Glutamatergic neuron (in vitro differentiated cells): ENCODE measurements around the gene CREB3L2. TPM values are rescaled to one million over a fixed set of nuclear protein-coding genes. Genes with fewer than 3 reads are reported as not detected.

ENCODE experiments used
- DNase-seq: peaks from one replicate; pipeline ENCODE4 v3.0.0; 2022
- H3K27ac Mint-ChIP-seq: one replicate; pipeline ENCODE4 v1.8.0; 2020; ENCODE audit warnings: mild to moderate bottlenecking, mixed read lengths, inconsistent platforms; ENCODE audit not compliant: unreplicated experiment
- H3K27me3 Mint-ChIP-seq: one replicate; pipeline ENCODE4 v1.8.0; 2020; ENCODE audit warnings: mild to moderate bottlenecking, moderate library complexity, mixed read lengths, inconsistent platforms; ENCODE audit not compliant: unreplicated experiment
- H3K36me3 Mint-ChIP-seq: one replicate; pipeline ENCODE4 v1.8.0; 2020; ENCODE audit warnings: mild to moderate bottlenecking, mixed read lengths, inconsistent platforms; ENCODE audit not compliant: unreplicated experiment
- H3K4me1 Mint-ChIP-seq: one replicate; pipeline ENCODE4 v1.8.0; 2020; ENCODE audit warnings: mild to moderate bottlenecking, low read depth, mixed read lengths, inconsistent platforms; ENCODE audit not compliant: unreplicated experiment
- H3K4me3 Mint-ChIP-seq: one replicate; pipeline ENCODE4 v1.8.0; 2020; ENCODE audit warnings: mild to moderate bottlenecking, mixed read lengths, inconsistent platforms; ENCODE audit not compliant: unreplicated experiment
- H3K9me3 Mint-ChIP-seq: one replicate; pipeline ENCODE4 v1.8.0; 2020; ENCODE audit warnings: mild to moderate bottlenecking, moderate library complexity, mixed read lengths, inconsistent platforms; ENCODE audit not compliant: unreplicated experiment
- CTCF ChIP-seq: fragments of 200-600 bp; sonication (generic); IDR thresholded peaks from one replicate; pipeline ENCODE4 v1.5.0; 2021; ENCODE audit not compliant: partially characterized antibody, unreplicated experiment
- total RNA-seq: library from RNA; stranded (reverse); fragmentation: NEBNext Ultra II Directional; extraction: Animal tissue kit (Norgen Biotek cat#: 25700); gene quantifications from one replicate; pipeline ENCODE4 v1.2.1, GENCODE V29; 2021; ENCODE audit not compliant: unreplicated experiment

The CREB3L2 gene
- total RNA-seq, 1 donor from 2014 or later: 45.4 TPM

- no peak for DNase-seq
- Mint-ChIP-seq H3K4me3 (no peak overlapping the region), H3K27me3 (peaks cover 3% of the 10 kb centered on the region), H3K27ac (peak overlapping the region; percentile 86), H3K9me3 (peaks cover 6% of the 10 kb centered on the region), H3K36me3 (peaks cover 4% of the 10 kb centered on the region), H3K4me1 (peaks cover 15% of the 10 kb centered on the region)
- TF ChIP-seq CTCF: no peak
These were observed 84.8 kb downstream of the CREB3L2 start for GRCh38 chr7:137916980-137917645.

GRCh38 chr7:137916564-137916963 lies 85.3 kb downstream of the CREB3L2 start:
- Mint-ChIP-seq H3K4me1 (peaks cover 15% of the 10 kb centered on the region), H3K36me3 (peaks cover 4% of the 10 kb centered on the region), H3K9me3 (peaks cover 5% of the 10 kb centered on the region), H3K27me3 (peaks cover 6% of the 10 kb centered on the region), H3K4me3 (no peak overlapping the region), H3K27ac (peak overlapping the region; percentile 86)
- TF ChIP-seq CTCF: no peak
- no peak for DNase-seq

GRCh38 chr7:137915266-137915665 lies 86.6 kb downstream of the CREB3L2 start:
- no peak overlapping the region for H3K27ac Mint-ChIP-seq
- peaks cover 8% of the 10 kb centered on the region for H3K27me3 Mint-ChIP-seq
- H3K4me3 Mint-ChIP-seq: no peak overlapping the region
- no peak for DNase-seq
- TF ChIP-seq CTCF: no peak
- peaks cover 15% of the 10 kb centered on the region for H3K4me1 Mint-ChIP-seq
- H3K36me3 Mint-ChIP-seq: peaks cover 6% of the 10 kb centered on the region
- peaks cover 4% of the 10 kb centered on the region for H3K9me3 Mint-ChIP-seq

GRCh38 chr7:137913985-137914384 lies 87.9 kb downstream of the CREB3L2 start:
- Mint-ChIP-seq H3K27ac (no peak overlapping the region), H3K4me3 (no peak overlapping the region), H3K9me3 (peaks cover 6% of the 10 kb centered on the region), H3K36me3 (peaks cover 9% of the 10 kb centered on the region), H3K4me1 (peaks cover 15% of the 10 kb centered on the region), H3K27me3 (peaks cover 8% of the 10 kb centered on the region)
- TF ChIP-seq CTCF: no peak
- DNase-seq: no peak

GRCh38 chr7:137909042-137909441 lies 92.8 kb downstream of the CREB3L2 start:
- no peak for DNase-seq
- no peak overlapping the region for H3K27ac Mint-ChIP-seq
- H3K36me3 Mint-ChIP-seq: peaks cover 26% of the 10 kb centered on the region
- no peak overlapping the region for H3K4me3 Mint-ChIP-seq
- peaks cover 4% of the 10 kb centered on the region for H3K27me3 Mint-ChIP-seq
- TF ChIP-seq CTCF: no peak
- H3K4me1 Mint-ChIP-seq: peaks cover 7% of the 10 kb centered on the region
- peaks cover 12% of the 10 kb centered on the region for H3K9me3 Mint-ChIP-seq
